ENCODE data around the gene PANK1.

PANK1 gene

DNA sequence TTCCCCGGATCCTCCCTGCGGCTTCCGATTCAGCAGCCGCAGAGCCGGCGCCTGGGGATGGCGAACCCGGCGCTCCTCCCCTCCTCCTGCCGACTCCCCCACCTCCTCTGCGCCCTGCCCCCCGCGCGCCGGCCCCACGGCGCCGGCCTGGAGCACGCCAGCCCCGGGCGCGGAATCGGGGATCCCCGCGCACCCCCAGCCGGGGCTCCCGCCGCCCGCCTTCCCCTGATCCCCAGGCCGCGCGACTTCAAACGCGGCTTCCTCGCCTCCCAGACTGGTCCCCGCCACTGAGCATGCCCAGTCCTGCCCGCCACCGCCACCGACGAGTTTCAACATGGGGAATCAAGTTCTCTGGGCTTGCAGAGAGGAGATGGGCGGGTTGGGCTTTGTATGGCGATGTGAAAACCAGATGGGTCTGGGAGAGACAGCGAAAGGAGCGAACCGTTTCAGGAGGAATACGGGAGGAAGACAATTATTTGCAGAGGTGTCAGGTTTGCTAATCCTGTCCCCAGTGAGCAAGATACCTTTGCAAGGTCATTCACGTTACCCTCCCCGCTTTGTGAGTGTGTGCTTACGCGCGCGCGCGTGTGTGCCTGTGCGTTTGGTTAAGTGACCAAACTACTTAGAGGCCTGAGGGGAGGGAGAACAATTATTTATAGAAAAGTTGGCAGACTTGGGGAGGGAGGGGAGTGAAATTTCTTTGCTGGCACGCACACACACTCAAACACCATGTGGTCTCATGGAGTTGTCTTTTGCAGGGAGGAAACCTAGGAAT is at the start of gene PANK1:
Gene PANK1, minus strand, starts transcription at position 276 of the 775 bp plus-strand sequence. CDS start 351 bp downstream, outside the sequence.
- peak; percentile 79 for FAIRE-seq
- peak; percentile 81 for DNase-seq (ENCODE audit: insufficient read length, low spot score)
- peak; percentile 65; the same call in 1 of the 2 replicates for TF ChIP-seq POLR2A (IDR thresholded peaks at IDR 0.05; ENCODE audit: low read depth, low read length)

DNA sequence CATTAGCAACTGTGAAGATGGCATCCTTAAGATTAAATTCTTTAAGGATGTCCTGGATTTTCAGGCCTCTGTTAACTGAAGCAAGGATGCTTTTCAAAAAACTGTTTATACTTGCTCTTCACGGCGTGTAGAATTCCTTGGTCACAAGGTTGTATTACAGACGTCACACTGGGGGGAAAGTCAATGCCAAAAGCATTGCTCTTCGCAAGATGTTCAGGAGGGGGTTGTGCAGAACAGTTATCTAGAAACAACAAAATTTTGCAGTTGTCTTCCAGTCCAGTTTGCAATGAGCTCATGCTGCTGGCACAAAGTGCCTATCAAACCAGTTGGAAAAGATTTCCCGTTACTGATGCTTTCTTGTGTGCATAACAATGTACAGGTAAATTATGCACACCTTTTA is 48.1 kb upstream of the PANK1 start:
- FAIRE-seq (no peak), DNase-seq (ENCODE audit: insufficient read length, low spot score) (no peak)
- no peak for TF ChIP-seq POLR2A (IDR thresholded peaks at IDR 0.05; ENCODE audit: low read depth, low read length)

DNA sequence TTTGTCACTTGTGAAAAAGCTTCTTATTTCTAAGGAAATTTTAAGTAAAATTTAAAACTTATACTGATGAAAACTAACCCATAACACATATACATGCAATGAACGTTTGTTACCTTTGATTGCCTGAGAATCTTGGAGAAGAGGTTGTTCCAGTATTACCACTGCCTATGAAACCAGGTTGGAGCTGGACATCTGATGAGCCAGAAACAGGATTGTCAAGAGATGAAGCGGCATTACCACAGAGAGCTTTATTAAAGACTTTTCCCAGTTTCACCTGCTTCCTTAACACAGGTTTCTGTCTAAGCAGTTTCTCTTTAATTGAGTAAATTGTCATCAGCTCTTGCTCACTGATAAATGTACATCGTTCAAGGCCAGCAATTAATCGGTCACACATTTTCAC is 47.4 kb upstream of the PANK1 start:
- no peak for FAIRE-seq
- TF ChIP-seq POLR2A (IDR thresholded peaks at IDR 0.05; ENCODE audit: low read depth, low read length): no peak
- no peak for DNase-seq (ENCODE audit: insufficient read length, low spot score)

- peak; percentile 23 for FAIRE-seq
- DNase-seq (ENCODE audit: insufficient read length, low spot score): no peak
- no peak for TF ChIP-seq POLR2A (IDR thresholded peaks at IDR 0.05; ENCODE audit: low read depth, low read length)
These were observed 45.0 kb upstream of the PANK1 start for GRCh38 chr10:89690027-89690426.

- DNase-seq (ENCODE audit: insufficient read length, low spot score) (no peak), FAIRE-seq (no peak)
- TF ChIP-seq POLR2A (IDR thresholded peaks at IDR 0.05; ENCODE audit: low read depth, low read length): no peak
These were observed 40.9 kb upstream of the PANK1 start for GRCh38 chr10:89685936-89686335.

DNA sequence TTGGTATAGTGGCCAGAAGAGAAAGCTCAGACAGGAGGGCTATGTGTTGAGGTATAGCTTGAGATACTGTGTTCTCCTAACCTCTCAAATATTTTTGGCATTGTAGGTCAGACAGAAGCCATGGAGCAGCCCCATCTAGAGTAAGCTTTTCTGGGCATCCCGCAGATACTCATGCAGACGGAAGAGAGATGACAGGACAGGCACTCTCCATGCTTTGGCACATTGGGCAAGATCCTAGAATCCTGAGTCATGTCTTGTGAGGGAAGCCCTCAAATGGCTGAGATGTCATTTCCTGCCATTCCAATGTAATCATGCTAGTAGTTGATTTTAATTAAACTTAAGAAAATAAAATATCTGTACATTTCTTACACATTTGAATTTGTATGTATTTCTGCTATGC is 39.6 kb upstream of the PANK1 start:
- FAIRE-seq (peak; percentile 50), DNase-seq (ENCODE audit: insufficient read length, low spot score) (no peak)
- no peak for TF ChIP-seq POLR2A (IDR thresholded peaks at IDR 0.05; ENCODE audit: low read depth, low read length)

- no peak for TF ChIP-seq POLR2A (IDR thresholded peaks at IDR 0.05; ENCODE audit: low read depth, low read length)
- FAIRE-seq (no peak), DNase-seq (ENCODE audit: insufficient read length, low spot score) (no peak)
These were observed 38.8 kb upstream of the PANK1 start for GRCh38 chr10:89683883-89684282.

DNA sequence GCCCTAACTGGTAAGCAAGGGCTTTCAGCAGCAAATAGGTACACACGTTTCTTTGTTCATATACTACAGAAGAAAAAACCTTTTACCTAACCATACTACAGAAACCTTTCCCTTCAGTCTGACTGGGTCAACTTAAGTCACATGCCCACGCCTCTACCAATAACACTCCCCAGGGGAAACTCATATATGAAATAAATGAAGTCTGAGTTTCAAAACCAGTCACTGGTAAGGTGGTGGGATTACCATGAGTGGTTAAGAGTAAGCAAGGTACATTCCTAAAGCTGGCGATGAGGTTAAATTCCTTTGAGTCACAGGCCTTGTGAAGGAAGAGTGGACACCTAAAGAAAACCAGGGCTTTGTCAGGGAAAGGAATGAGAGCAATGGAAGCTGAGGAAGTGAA is 34.9 kb upstream of the PANK1 start:
- DNase-seq (ENCODE audit: insufficient read length, low spot score) (no peak), FAIRE-seq (no peak)
- TF ChIP-seq POLR2A (IDR thresholded peaks at IDR 0.05; ENCODE audit: low read depth, low read length): no peak

- TF ChIP-seq POLR2A (IDR thresholded peaks at IDR 0.05; ENCODE audit: low read depth, low read length): no peak
- no peak for FAIRE-seq
- no peak for DNase-seq (ENCODE audit: insufficient read length, low spot score)
These were observed 32.3 kb upstream of the PANK1 start for GRCh38 chr10:89677341-89677740.

DNA sequence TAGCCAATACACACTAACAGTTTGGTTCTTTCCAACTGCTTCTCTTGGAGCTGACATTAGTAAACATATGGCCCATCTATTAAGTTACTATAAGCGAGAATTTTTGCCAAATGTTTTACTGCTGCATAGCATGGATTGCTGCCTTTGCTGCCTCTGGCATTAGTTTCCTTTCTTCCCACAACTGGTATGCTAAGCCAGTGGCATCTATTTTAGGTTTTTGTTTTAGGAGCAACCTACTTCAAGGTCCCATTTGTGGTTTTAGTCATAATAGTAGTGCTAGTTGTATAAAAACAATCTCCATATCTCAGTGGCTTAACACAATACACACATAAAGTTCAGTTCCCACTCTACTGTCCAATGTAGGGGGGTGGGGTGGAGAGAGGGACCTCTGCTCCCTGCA is 25.9 kb upstream of the PANK1 start:
- no peak for FAIRE-seq
- TF ChIP-seq POLR2A (IDR thresholded peaks at IDR 0.05; ENCODE audit: low read depth, low read length): no peak
- DNase-seq (ENCODE audit: insufficient read length, low spot score): no peak

GRCh38 chr10:89669985-89670384 is 24.9 kb upstream of the PANK1 start:
- no peak for TF ChIP-seq POLR2A (IDR thresholded peaks at IDR 0.05; ENCODE audit: low read depth, low read length)
- DNase-seq (ENCODE audit: insufficient read length, low spot score): no peak
- no peak for FAIRE-seq

- DNase-seq (ENCODE audit: insufficient read length, low spot score) (no peak), FAIRE-seq (no peak)
- no peak for TF ChIP-seq POLR2A (IDR thresholded peaks at IDR 0.05; ENCODE audit: low read depth, low read length)
These were observed 23.5 kb upstream of the PANK1 start for GRCh38 chr10:89668386-89669071.

GRCh38 chr10:89666138-89666537 is 21.1 kb upstream of the PANK1 start:
- FAIRE-seq: no peak
- no peak for TF ChIP-seq POLR2A (IDR thresholded peaks at IDR 0.05; ENCODE audit: low read depth, low read length)
- no peak for DNase-seq (ENCODE audit: insufficient read length, low spot score)

GRCh38 chr10:89665302-89665701 is 20.3 kb upstream of the PANK1 start:
- DNase-seq (ENCODE audit: insufficient read length, low spot score): no peak
- no peak for FAIRE-seq
- no peak for TF ChIP-seq POLR2A (IDR thresholded peaks at IDR 0.05; ENCODE audit: low read depth, low read length)

DNA sequence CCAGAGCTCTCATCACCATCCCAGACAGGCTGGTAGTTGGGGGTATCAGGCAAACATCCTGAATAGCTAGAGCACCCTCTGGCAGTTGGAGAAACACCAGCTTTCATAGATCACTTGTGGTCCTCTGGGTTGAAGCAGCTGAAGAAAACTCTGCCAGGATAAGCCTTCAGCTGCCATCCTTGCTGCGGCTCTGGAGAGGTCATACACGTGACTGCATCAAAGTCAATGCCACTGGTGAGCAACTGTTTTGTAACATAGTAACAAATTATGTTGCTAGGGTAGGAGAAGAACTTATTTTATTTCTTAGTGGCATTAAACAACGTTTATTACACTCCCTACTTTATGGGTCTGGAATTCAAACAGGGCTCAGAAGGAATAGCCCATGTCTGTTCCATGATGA is 19.2 kb upstream of the PANK1 start:
- no peak for FAIRE-seq
- TF ChIP-seq POLR2A (IDR thresholded peaks at IDR 0.05; ENCODE audit: low read depth, low read length): no peak
- DNase-seq (ENCODE audit: insufficient read length, low spot score): no peak
